GM21576 (cell line): Measurements from ENCODE around the gene IRX2.

ENCODE experiments used
- ATAC-seq: cut with Tn5 transposase; IDR thresholded peaks from one replicate; pipeline ENCODE4 v1.9.1; 2021; ENCODE audit warnings: mild to moderate bottlenecking, moderate library complexity; ENCODE audit not compliant: unreplicated experiment

The IRX2 gene

DNA sequence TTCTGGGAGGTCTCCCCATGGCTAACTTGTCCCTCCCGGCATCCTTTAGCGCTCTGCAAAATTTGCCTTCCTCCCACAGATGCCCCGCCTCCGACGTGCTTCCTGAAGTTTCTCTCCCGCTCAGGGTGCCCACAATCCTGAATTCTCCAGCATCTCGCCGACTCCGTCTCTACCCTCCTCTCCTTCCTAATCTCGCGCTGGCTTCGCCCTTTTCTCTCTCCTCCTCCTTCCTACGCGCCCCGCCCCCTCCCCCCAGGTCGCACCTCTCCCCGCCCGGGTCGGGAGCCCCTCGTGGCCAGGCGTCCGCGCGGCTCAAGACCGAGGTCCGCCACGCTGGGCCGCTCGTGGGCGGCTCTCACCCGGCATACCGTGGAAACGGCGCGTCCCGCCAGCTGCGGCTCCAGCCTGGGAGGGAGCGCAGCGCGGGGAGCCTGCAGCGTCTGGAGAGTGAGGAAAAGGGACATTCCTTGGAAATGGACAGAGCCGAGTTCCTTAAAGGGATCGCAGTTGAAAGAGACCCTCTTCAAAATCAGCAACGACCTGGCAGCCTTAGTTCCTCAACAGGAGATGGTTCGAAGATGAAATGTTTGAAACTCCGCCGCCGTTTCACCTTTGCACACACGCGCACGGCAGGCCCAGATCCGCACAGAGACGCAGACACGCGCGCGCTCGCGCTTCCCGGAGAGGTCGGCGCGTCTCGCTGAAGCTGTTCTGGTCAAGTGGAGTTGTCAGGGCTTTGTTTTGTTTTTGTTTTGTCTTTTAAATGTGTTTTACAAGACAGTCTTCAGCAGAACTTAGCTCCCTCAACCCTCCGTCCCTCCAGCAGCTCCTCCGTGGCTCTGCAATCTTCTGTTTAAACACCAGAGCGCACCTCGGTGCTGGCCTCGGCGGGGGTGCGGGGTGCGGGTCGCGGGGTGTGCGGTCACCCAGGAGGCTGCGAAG is 5.0 kb upstream of the IRX2 start:
- ATAC-seq = no peak

DNA sequence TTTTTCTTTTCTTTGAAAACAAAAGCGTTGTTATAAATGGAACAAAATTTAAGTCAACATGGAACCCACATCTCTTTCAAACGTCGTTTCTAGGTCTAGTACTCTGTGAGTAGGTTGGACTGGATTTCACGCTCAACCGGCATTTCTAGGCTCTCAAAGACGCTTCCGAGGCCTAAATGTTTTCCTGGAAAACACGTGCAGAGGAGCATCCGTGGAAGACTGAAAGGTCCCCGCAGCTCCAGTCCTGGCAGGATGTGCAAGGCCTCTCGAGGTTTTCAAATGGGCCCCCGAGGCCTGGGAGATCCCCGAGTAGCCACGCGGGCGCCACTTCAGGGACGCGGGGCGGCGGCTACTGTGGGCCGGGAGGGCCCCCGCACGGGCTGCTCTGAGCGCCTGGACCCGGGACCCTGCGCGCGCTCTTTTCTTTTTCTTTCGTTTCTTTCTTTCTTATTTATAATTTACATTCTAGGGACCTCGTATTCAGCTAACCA is 4.2 kb upstream of the IRX2 start:
- ATAC-seq = no peak

DNA sequence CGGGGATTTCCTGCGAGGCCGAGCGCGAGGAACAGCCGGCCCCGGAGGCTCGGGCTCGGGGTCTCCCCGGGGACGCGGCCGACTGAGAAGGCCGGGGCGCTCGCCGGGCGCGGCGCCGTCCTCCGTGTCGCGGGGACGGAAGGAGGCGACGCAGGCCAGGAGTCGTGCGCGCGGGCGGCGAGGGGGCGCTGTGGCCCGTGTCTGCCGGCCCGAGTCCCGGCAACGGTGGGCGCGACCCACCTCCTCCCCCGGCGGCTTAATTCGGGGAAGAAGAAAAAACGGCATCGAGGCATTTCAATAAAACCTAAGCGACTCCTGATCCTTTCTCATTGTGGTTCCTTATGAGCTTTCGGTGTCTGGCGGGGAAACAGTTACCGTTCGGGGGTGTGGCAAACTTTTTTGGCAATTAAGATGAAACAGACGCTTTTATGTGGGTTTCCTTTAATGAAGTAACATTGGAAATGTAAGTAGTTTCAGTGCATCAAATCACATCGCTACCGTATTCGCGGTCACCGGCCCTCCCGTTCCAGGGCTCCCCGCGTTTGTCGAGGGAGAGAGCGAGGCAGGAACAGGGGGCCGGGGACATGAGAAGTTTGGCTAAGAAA is 3.7 kb upstream of the IRX2 start:
- no peak for ATAC-seq

GRCh38 chr5:2754581-2755075 is 3.2 kb upstream of the IRX2 start:
- no peak for ATAC-seq

- no peak for ATAC-seq
Observed at GRCh38 chr5:2753452-2754420, 2.3 kb upstream of the IRX2 start.

DNA sequence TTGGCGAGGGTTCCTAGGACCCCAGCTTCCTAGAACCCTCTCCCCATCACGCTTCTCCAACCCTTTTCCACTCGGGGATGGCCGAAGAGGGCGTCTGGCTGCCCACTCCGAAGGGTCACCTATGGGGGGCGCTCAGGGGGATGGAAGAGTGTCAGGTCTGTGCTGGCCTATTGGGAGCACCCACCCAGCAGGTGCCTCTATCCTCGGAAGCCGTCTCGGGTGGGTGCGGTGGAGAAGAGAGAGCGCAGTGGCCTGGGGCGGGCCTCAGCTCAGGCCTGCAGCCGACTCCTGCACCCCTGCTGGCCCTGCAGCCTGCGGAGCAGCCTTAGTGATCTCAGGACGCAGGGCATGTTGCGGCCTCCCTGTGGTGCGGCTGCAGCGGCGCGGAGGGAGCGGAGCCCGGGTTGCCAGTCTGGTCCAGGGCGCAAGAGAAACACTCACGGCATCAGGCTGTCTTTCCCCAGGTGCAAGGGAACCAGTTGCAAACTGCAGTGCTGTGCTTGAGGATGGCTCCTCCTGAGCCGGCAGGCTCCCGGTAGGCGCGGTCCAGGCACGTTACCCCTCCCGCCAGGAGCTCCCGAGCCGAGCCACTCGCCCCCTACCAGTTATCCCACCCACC is 1.5 kb upstream of the IRX2 start:
- ATAC-seq = no peak

- no peak for ATAC-seq
Observed at GRCh38 chr5:2752059-2752820, 763 bp upstream of the IRX2 start.

DNA sequence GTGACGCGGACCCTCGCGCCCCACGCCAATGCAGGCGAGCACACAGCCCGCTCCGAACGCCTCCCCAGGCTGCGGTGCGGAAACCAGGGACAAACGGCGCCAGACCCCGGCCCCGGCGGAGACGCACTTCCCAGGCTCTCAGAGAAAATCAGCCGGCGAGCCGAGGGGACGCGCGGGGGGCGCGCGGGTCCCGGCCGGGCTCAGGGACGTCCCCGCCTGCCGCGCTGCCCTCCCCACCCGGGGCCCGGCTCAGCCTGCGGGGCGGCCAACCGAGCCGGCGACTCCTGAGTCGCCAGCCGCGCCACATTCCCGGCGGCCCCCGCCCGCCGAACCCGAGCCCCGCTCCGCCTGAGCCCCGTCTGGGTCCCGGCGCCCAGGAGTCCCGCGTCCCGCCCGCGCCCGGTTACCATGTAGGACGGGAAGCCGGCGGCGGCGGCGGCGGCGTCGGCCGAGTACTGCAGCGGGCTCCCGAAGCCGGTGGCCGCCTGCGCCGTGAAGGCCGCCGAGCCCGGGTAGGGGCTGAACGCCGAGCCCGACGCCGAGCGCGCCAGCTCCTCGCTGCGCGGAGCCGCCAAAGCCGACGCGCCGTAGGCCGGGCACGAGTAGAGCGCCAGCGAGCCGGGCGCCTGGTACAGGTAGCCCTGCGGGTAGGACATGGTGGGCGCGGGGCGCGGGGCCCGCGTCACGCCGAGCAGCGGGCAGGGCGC is 566 bp downstream of the IRX2 start:
- ATAC-seq = no peak

DNA sequence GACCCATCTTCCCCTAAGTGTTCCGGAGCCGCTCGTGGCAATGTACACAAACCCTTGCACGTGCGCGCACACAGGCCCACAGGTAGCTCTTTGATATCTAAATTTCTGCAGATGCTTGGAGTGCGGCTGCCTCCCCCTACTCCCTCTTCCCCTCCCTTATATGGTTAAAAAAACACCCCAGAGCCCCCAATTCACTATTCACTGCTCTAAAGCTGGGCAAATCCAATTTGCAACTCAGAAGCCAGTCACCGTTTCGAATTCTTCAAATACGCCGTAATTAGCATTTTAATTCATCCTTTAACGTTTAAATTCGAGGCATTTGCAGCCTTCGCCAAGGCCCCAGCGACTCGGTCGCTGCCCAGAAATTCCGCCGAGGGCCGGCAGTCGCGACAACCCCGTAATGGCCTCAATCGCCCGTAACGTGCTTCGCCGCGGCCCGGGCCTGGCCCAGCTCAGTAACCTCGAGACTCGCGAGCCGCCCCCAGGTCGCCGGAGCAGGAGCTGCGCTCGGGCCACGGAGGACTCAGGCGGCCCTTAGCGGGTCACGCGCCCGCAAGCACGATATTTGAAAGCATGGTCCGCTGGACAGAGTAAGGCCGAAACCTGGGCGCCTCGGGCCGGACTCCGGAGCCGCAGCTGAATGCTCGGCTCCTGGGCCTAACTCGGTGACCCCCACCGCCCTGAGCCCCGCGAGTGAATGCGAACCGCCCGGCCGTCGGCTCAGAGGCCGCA is 1.3 kb downstream of the IRX2 start:
- ATAC-seq = no peak

GRCh38 chr5:2749514-2750025 is 1.9 kb downstream of the IRX2 start:
- no peak for ATAC-seq

DNA sequence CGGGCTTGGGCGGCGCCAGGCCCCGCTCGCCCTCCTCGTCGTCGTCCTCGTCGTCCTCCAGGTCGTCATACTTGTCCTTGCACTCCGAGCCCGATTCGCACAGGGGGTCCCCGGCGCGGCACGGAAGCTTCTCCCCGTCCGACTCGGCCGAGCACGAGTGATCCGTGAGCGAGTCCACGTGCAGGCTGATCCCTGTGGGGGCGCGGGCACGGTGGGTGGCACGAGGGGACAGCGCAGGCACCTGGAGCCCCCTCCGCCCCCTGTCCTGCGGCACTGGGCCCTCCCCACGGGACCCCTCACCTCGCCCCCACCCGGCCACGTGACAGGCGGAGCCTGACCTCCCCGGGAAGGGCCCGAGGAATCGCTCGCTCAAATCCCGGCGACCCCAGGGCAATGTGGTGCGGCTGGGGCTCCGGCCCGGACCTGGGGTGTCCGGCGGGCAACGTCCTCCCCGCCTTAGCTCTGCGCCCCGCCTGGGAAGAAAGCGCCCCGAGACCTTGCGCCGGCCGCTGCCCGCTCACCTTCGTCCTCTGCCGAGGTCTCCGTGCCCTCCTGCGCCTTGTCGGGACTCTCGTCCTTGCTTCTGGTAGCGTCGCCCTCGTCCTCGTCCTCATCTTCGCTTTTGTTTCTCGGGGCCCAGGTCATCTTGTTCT is 2.5 kb downstream of the IRX2 start:
- no peak for ATAC-seq

DNA sequence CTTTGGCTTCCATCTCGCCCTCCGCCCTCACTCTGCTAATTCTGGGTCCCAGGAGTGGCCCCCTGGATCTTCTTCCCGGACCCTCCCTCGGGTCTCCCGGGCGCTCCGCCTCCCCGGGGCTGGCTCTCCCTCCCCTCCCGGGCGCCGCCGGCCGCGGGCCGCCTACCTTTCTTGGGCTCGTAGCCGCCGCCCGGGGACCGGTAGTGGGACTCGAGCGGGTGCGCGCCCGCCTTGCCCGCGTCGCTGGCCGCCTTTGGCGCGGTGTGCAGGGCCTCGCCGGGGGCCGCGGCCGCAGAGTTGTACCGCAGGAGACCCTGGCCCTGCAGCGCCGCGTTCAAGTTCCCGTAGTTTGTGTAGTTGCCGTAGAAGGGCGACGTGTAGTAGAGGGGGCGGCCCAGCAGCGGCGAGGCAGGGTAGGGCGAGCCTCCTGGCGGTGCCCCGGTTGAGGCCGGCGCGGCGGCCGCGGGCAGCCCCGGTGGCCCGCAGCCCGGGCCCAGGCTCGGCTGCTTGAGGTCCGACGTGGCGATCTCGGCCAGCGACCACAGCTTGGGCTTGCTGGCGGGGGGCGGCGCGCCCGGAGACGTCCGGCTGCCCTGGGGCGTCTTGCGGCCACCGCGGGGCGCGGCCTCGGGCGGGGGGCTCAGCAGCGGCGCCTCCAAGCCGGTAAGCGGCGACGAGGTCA is 3.2 kb downstream of the IRX2 start:
- no peak for ATAC-seq

DNA sequence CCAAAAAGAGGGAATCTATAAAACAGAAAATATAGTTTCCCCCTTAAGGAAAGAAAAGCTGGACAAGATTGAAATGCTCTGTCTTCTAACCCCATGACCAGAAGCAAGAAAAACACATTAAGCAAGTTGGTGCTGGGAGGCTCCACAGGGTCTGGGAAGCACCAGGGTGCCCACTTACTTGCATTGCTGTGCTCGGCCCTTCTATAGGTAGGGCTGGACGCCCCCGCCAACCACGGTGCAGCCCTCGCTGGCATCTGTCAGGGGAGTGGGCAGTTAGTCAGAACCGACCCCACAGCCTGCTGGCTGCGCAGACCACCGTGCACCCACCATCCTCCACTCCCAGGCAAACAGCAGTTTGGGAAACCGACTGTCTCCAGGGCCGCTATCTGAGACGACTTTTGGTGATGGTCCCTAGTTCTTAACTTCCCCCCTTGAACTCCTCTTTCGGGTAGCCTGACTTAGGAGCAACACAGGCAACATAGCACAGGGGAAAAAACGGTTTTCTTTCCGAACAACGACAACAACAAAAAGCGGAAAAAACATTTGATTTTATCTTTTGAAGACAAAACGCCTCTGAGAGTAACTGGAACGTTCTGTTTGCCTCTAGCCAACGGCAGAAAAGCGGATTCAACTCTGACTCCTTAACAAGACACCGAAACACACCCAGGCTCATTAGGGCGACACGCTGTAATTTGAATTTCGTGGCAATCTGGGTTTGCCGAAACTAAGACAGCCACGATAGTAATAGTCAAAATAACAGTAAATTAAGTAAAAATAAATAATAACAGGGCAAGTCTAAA is 3.9 kb downstream of the IRX2 start:
- ATAC-seq = no peak

DNA sequence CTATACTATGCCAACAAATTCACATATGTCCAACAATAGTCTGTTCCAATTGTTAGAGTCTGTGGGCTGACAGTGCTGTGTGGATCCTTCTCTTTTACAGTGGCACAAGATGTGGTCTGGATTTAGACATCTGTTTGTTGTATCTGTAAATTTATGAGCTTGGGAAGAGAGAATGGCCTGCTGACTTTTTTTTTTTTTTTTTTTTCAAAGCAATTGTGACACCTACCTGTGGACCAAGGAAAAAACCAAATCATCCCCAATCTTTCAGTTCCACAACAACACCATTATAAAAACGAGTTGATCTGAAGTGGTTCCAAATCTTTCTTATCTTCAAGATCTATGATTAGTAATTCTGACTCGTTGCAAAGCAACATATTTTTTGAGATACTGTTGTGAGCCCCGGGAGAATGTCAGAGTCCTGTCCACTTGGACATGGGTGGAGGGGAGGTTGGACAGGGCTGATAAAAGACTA is 4.9 kb downstream of the IRX2 start:
- ATAC-seq = no peak

DNA sequence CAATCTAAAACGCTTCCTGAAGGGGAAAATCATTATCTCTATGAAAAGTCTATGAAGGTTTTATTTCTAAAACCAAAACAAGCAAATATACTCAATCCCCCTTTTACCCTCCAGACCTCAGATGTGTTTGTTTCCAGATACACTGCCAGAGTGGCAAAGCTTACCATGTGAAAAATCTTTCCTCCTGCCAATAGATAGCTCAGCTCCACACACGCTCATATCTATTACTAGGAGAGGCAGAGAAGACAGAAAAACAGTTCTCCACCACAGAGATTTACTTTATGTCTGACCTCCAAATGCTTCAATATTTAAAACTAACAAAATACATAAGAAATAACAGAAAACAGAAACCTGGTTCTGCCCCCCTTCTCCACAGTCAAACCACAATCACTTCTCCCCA is 7.0 kb downstream of the IRX2 start:
- ATAC-seq = no peak
